Thyroid gland (tissue), 4 donors: ENCODE measurements around the gene SAMHD1. TPM values are rescaled to one million over a fixed set of nuclear protein-coding genes. Genes with fewer than 3 reads are reported as not detected.

ENCODE experiments used
- DNase-seq, 2 donors: peaks; one replicate each; pipeline ENCODE4 v3.0.0-alpha.2; 2019
- H3K27ac ChIP-seq, 3 donors: fragments of 200-600 bp; sonication (generic); 1 replicate in 2 of 3; 2 replicates in 1 of 3; pipeline ENCODE4 v1.5.1; 2016 to 2019; ENCODE audit warnings: mild to moderate bottlenecking in 1 of 3, moderate library complexity in 1 of 3
- H3K27me3 ChIP-seq: fragments of 200-600 bp; sonication (generic); one replicate; pipeline ENCODE4 v1.5.1; 2019
- H3K36me3 ChIP-seq, 2 donors: fragments of 200-600 bp; sonication (generic); one replicate each; pipeline ENCODE4 v1.5.1; 2016 to 2019
- H3K4me1 ChIP-seq, 2 donors: fragments of 200-600 bp; sonication (generic); one replicate each; pipeline ENCODE4 v1.5.1; 2017 to 2019
- H3K4me3 ChIP-seq, 3 donors: fragments of 200-600 bp; sonication (generic); replicated peaks in 1 of 3; 1 replicate in 2 of 3; 2 replicates in 1 of 3; pipeline ENCODE4 v1.5.1; 2016; ENCODE audit warnings: mild to moderate bottlenecking in 1 of 3
- H3K9me3 ChIP-seq: fragments of 200-600 bp; sonication (generic); one replicate; pipeline ENCODE4 v1.5.1; 2017
- CTCF ChIP-seq, 6 experiments: fragments of 200-600 bp in 3 of 6; fragments of 450-650 bp in 3 of 6; sonication (generic) in 3 of 6; IDR thresholded peaks; one replicate each; pipeline ENCODE4 v1.5.1; 2016 to 2019; ENCODE audit warnings: antibody characterized with exemption in 6 of 6, mild to moderate bottlenecking in 2 of 6, inconsistent platforms in 1 of 6, moderate library complexity in 1 of 6
- POLR2A ChIP-seq, 2 donors: fragments of 450-650 bp; IDR thresholded peaks; one replicate each; pipeline ENCODE4 v1.6.1; 2017; ENCODE audit warnings: antibody characterized with exemption in 2 of 2, mild to moderate bottlenecking in 2 of 2, moderate library complexity in 1 of 2
- WGBS, 2 donors: methylation state at CpG; one replicate each; pipeline ENCODE4 v1.1.5; 2017; 5-methylcytosine and 5-hydroxymethylcytosine counted together
- intact Hi-C: fragments of 100-400 bp; cut with DNase I; formaldehyde crosslinking; loops from one replicate; pipeline ENCODE4 v1.15.1; 2023
- total RNA-seq, 4 donors: library from RNA; depleted of rRNA; stranded (reverse); fragments of >200 nt; gene quantifications; one replicate each; pipeline ENCODE4 v1.2.3, GENCODE V29; 2016

SAMHD1 gene
- total RNA-seq, 4 donors from 2014 or later, result 60.6 to 227 (median 112) TPM

GRCh38 chr20:36883977-36884535 is 67.5 kb downstream of the SAMHD1 start:
- WGBS, 2 donors, result 84 to 85% methylated on average over 6 of the region's 6 CpGs
- Histone ChIP-seq H3K9me3 (no peaks in the 10 kb centered on the region), H3K27me3 (no peaks in the 10 kb centered on the region), H3K36me3 (no peaks in the 10 kb centered on the region), H3K4me1 (peaks cover 10 to 15% of the 10 kb centered on the region in 2 donors), H3K4me3 (no peak overlapping the region), H3K27ac (no peak overlapping the region)
- DNase-seq, result no peak
- intact Hi-C loops, result no loop called here
- no peak for TF ChIP-seq CTCF (IDR thresholded peaks at IDR 0.05)
- TF ChIP-seq POLR2A (IDR thresholded peaks at IDR 0.05), result no peak

GRCh38 chr20:36881888-36882287 is 69.6 kb downstream of the SAMHD1 start:
- no peak overlapping the region for H3K4me3 ChIP-seq
- WGBS, 2 donors, result 80 to 88% methylated on average over 4 of the region's 4 CpGs

DNA sequence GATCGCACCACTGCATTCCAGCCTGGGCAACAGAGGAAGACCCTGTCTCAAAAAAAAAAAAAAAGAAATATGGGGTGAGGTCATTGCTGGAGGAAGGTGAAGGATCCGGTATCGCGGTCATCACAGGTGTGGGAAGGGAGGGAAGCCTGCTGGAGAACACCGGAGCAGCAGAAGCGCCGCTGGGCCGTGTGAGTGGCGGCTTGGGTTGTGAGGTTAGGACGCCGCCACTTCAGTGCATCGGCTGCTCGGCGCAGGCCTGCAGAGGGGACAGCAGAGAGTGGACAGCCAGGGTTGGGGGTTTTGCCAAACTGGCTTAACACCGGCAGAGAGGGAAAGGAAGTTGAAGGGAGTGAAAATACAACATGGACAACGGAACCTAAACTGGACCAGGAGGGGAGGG is 70.2 kb downstream of the SAMHD1 start:
- Histone ChIP-seq H3K4me3 (no peak overlapping the region), H3K27ac (no peak overlapping the region), H3K36me3 (no peaks in the 10 kb centered on the region), H3K27me3 (no peaks in the 10 kb centered on the region), H3K4me1 (peaks cover 0 to 12% of the 10 kb centered on the region in 2 donors), H3K9me3 (no peaks in the 10 kb centered on the region)
- intact Hi-C loops, result no loop called here
- TF ChIP-seq POLR2A (IDR thresholded peaks at IDR 0.05) (no peak), CTCF (IDR thresholded peaks at IDR 0.05) (no peak)
- 89 to 90% methylated on average over 16 of the region's 16 CpGs for WGBS, 2 donors
- DNase-seq, result no peak

More at GRCh38 chr20:36881888-36882287, 69.6 kb downstream of the SAMHD1 start:
- no peak overlapping the region for H3K27ac ChIP-seq
- no peaks in the 10 kb centered on the region for H3K36me3 ChIP-seq
- no peaks in the 10 kb centered on the region for H3K27me3 ChIP-seq
- no peak for DNase-seq
- H3K4me1 ChIP-seq, result peaks cover 0 to 10% of the 10 kb centered on the region in 2 donors
- intact Hi-C loops, result no loop called here
- TF ChIP-seq POLR2A (IDR thresholded peaks at IDR 0.05) (no peak), CTCF (IDR thresholded peaks at IDR 0.05) (no peak)
- no peaks in the 10 kb centered on the region for H3K9me3 ChIP-seq

- DNase-seq, result no peak
- WGBS, 2 donors, result 94% methylated on average over 11 of the region's 11 CpGs
- H3K4me3 ChIP-seq, result no peak overlapping the region
- no peaks in the 10 kb centered on the region for H3K9me3 ChIP-seq
- no peak overlapping the region for H3K27ac ChIP-seq
- H3K36me3 ChIP-seq, result no peaks in the 10 kb centered on the region
- no peaks in the 10 kb centered on the region for H3K27me3 ChIP-seq
- intact Hi-C loops, result no loop called here
- no peak for TF ChIP-seq POLR2A (IDR thresholded peaks at IDR 0.05)
- no peak for TF ChIP-seq CTCF (IDR thresholded peaks at IDR 0.05)
- peaks cover 5 to 17% of the 10 kb centered on the region in 2 donors for H3K4me1 ChIP-seq
Measured at GRCh38 chr20:36880741-36881250, 70.7 kb downstream of the SAMHD1 start.

DNA sequence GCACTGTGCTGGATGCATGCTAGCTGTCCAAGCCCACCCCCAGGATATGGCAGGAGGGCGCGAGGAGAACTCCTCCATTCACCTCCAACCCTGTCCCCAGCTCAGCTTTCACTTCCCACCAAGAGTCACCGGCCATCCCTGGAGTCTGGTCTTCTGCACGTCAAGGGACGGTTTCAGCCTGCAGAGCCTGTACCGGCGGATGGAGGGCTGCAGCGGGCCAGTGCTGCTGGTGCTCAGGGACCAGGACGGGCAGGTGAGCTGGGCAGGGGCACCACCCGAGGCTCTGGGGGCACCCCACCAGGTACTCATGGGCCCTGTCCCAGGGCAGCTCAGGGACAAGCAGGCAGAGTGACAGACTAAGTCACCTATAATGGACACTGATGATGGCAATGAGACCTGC is 72.6 kb downstream of the SAMHD1 start:
- peaks cover 7 to 24% of the 10 kb centered on the region in 2 donors for H3K4me1 ChIP-seq
- H3K27me3 ChIP-seq, result no peaks in the 10 kb centered on the region
- 90% methylated on average over 8 of the region's 10 CpGs; no CpG with 5 or more reads in 1 of the 2 donors for WGBS, 2 donors
- no peak for TF ChIP-seq POLR2A (IDR thresholded peaks at IDR 0.05)
- TF ChIP-seq CTCF (IDR thresholded peaks at IDR 0.05), result no peak
- no peak for DNase-seq
- no peak overlapping the region for H3K4me3 ChIP-seq
- H3K27ac ChIP-seq, result no peak overlapping the region
- no peaks in the 10 kb centered on the region for H3K9me3 ChIP-seq
- no peaks in the 10 kb centered on the region for H3K36me3 ChIP-seq
- intact Hi-C loops, result no loop called here
